ENCODE results near the gene CNOT11. TPM values are rescaled to one million over a fixed set of nuclear protein-coding genes. Genes with fewer than 3 reads are reported as not detected.

The CNOT11 gene
- total and polyA plus RNA-seq, 3 donors from 2014 or later, result 43.7 to 81.1 (median 45.7) TPM

DNA sequence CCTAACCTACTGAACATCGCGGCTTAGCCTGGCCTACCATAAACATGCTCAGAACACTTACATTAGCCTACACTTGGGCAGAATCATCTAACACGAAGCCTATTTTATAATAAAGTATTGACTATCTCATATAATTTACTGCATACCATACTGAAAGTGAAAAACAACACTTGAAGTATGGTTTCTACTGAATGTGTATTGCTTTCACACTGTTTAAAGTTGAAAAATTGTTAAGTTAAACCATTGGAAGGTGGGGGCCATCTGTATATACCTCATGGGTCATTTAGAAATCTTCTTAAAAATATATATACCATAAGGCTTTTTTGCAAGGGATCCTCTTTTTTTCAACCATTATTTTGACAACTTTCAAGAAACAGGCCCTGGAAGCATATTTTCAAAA, 39.3 kb downstream of the CNOT11 start:
- Histone ChIP-seq H3K4me3 (no peak overlapping the region), H3K27ac (no peak overlapping the region), H3K9me3 (no peaks in the 10 kb centered on the region), H3K27me3 (no peaks in the 10 kb centered on the region), H3K4me1 (no peaks in the 10 kb centered on the region), H3K36me3 (ENCODE audit: low read depth, missing control alignments) (no peaks in the 10 kb centered on the region)
- TF ChIP-seq, protein P1, sequence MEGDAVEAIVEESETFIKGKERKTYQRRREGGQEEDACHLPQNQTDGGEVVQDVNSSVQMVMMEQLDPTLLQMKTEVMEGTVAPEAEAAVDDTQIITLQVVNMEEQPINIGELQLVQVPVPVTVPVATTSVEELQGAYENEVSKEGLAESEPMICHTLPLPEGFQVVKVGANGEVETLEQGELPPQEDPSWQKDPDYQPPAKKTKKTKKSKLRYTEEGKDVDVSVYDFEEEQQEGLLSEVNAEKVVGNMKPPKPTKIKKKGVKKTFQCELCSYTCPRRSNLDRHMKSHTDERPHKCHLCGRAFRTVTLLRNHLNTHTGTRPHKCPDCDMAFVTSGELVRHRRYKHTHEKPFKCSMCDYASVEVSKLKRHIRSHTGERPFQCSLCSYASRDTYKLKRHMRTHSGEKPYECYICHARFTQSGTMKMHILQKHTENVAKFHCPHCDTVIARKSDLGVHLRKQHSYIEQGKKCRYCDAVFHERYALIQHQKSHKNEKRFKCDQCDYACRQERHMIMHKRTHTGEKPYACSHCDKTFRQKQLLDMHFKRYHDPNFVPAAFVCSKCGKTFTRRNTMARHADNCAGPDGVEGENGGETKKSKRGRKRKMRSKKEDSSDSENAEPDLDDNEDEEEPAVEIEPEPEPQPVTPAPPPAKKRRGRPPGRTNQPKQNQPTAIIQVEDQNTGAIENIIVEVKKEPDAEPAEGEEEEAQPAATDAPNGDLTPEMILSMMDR (IDR thresholded peaks at IDR 0.05), result no peak
- no peak for TF ChIP-seq POLR2A (IDR thresholded peaks at IDR 0.05)
- DNase-seq, result no peak
- intact Hi-C loops (cut with DNase I; ENCODE audit: low total_unique reads), result no loop called here
- 92 to 97% methylated on average over 3 of the region's 3 CpGs for WGBS, 2 donors

DNA sequence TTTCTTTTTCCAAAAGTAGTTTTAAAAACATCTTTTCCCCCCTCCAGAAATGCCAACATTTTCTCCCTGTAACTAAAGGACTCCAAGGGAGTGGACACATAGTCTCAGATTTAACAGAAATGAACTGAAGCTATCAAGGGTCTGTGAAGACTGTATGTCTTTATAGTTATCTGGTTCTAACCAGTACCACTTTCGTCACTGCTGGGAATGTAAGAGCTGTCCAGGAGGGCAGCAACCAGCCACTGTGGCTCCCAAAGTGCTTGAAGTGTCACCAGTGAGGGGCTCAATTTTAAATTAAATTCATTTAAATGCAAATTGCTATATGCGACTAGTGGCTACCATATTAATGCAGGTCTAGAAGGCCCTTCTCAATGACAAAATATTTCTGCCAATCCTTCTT, 40.9 kb downstream of the CNOT11 start:
- no peak for DNase-seq
- 75 to 77% methylated on average over 2 of the region's 2 CpGs for WGBS, 2 donors
- Histone ChIP-seq H3K27ac (no peak overlapping the region), H3K4me3 (no peak overlapping the region), H3K27me3 (no peaks in the 10 kb centered on the region), H3K9me3 (no peaks in the 10 kb centered on the region), H3K36me3 (ENCODE audit: low read depth, missing control alignments) (no peaks in the 10 kb centered on the region), H3K4me1 (no peaks in the 10 kb centered on the region)
- TF ChIP-seq, protein P1 (IDR thresholded peaks at IDR 0.05), result no peak
- no peak for TF ChIP-seq POLR2A (IDR thresholded peaks at IDR 0.05)
- intact Hi-C loops (cut with DNase I; ENCODE audit: low total_unique reads), result no loop called here

DNA sequence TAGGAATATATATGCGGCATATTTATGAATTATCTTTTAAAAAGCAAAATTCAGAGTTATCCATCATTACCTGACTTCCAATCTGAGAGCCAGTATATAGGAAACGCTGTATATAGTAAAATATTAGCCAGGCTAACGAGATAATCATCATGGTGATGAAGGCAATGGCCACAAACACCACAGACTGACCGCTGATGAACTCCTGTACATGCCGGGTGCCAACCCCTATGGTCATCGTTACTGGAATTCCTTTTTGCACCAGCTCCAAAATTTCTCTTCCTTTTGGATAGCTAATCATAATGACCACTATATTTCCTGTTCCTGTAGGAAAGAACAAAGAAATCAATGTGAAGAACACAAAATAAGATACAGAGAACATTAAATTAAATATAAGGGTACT, 42.2 kb downstream of the CNOT11 start:
- no peak for DNase-seq
- Histone ChIP-seq H3K4me1 (no peaks in the 10 kb centered on the region), H3K36me3 (ENCODE audit: low read depth, missing control alignments) (no peaks in the 10 kb centered on the region), H3K9me3 (no peaks in the 10 kb centered on the region), H3K27ac (no peak overlapping the region), H3K4me3 (no peak overlapping the region), H3K27me3 (no peaks in the 10 kb centered on the region)
- WGBS, 2 donors, result 88 to 92% methylated on average over 6 of the region's 6 CpGs
- no peak for TF ChIP-seq POLR2A (IDR thresholded peaks at IDR 0.05)
- TF ChIP-seq, protein P1 (IDR thresholded peaks at IDR 0.05), result no peak
- intact Hi-C loops (cut with DNase I; ENCODE audit: low total_unique reads), result no loop called here

DNA sequence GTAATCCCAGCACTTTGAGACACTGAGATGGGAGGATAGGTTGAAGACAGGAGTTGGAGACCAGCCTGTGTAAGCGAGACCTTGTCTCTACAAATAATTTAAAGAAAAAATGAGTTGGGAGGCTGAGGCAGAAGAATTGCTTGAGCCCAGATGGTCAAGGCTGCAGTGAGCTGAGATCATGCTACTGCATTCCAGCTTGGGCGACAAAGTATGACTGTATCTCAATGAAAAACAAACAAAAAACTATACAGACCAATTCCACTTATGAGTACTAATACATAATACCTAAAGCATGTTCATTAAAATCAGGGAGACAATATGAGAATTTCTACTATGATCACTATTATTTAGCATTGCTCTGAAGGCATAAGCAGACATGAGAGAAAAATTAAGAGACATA, 43.2 kb downstream of the CNOT11 start:
- TF ChIP-seq POLR2A (IDR thresholded peaks at IDR 0.05), result no peak
- TF ChIP-seq, protein P1 (IDR thresholded peaks at IDR 0.05), result no peak
- Histone ChIP-seq H3K27ac (no peak overlapping the region), H3K27me3 (no peaks in the 10 kb centered on the region), H3K4me1 (peaks cover 4% of the 10 kb centered on the region), H3K4me3 (no peak overlapping the region), H3K9me3 (no peaks in the 10 kb centered on the region), H3K36me3 (ENCODE audit: low read depth, missing control alignments) (no peaks in the 10 kb centered on the region)
- 64 to 81% methylated on average over 2 of the region's 2 CpGs for WGBS, 2 donors
- intact Hi-C loops (cut with DNase I; ENCODE audit: low total_unique reads), result no loop called here
- DNase-seq, result no peak

DNA sequence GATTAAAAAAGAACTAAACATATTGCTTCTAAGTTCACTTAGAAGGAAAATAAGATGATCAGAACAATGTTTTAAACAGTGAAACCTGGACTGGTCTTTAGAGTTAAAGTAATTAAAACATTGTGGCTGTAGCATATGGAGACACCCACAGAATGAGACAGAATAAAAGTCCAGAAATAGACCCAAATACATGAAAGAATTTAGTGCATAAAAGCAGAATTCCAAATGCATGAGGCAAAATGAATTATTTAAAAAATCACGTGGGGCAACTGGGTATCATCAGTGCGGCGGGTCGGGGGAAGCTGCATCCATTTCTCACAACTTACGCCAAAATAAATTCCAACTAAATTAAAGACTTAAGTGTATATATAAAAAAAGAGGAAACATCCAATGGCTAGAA, 43.7 kb downstream of the CNOT11 start:
- WGBS, 2 donors, result 88 to 93% methylated on average over 5 of the region's 5 CpGs
- intact Hi-C loops (cut with DNase I; ENCODE audit: low total_unique reads), result no loop called here
- H3K27me3 ChIP-seq, result no peaks in the 10 kb centered on the region
- H3K27ac ChIP-seq, result no peak overlapping the region
- TF ChIP-seq, protein P1 (IDR thresholded peaks at IDR 0.05), result no peak
- TF ChIP-seq POLR2A (IDR thresholded peaks at IDR 0.05), result no peak
- no peaks in the 10 kb centered on the region for H3K9me3 ChIP-seq
- no peak overlapping the region for H3K4me3 ChIP-seq
- DNase-seq, result no peak
- peaks cover 4% of the 10 kb centered on the region for H3K4me1 ChIP-seq
- H3K36me3 ChIP-seq (ENCODE audit: low read depth, missing control alignments), result no peaks in the 10 kb centered on the region

All from testis (tissue), 3 donors.